HCT116 (cell line): Measurements from ENCODE around the gene SIGLEC11. TPM values are rescaled to one million over a fixed set of nuclear protein-coding genes. Genes with fewer than 3 reads are reported as not detected.

Experiments
- ATAC-seq: fragments of 200-7000 bp; cut with Tn5 transposase; 2 replicates; pipeline ENCODE4 v1.9.1; 2020; ENCODE audit warnings: mild to moderate bottlenecking, moderate library complexity
- BruUV-seq: library from RNA; stranded (reverse); fragments of 400-500 nt; replicated peaks from 2 replicates; lab custom pipeline; 2021; lab: Mats Ljungman, UMichigan
- CTCF ChIA-PET: fragments of 300-600 bp; sonication (Branson Sonifier 250); formaldehyde crosslinking; loops from one replicate; lab custom pipeline; 2021; ENCODE audit warnings: antibody characterized with exemption; lab: Charles Lee
- POLR2A ChIA-PET: fragments of 300-600, 350-600 bp; sonication (Branson Sonifier 250); formaldehyde crosslinking; loops from one replicate; lab custom pipeline; 2021; ENCODE audit warnings: antibody characterized with exemption; lab: Charles Lee
- RAD21 ChIA-PET, 2 experiments: fragments of 300-600 bp; sonication (Branson Sonifier 250); formaldehyde crosslinking; loops; one replicate each; lab custom pipeline; 2023; ENCODE audit warnings: low total read pairs in 2 of 2; ENCODE audit not compliant: uncharacterized antibody in 2 of 2, unreplicated experiment in 2 of 2, low non-redundant PET in 1 of 2; lab: Charles Lee
- DNase-seq: peaks from one replicate; pipeline ENCODE4 v3.0.0-alpha.2; 2010; ENCODE audit warnings: low read depth, low spot score
- H2AFZ ChIP-seq: fragments of 200-600 bp; shearing (Covaris generic), sonication (generic); 2 replicates; pipeline ENCODE4 v1.6.1; 2017; ENCODE audit warnings: low read depth, mixed run types, mixed read lengths, antibody characterized with exemption, low read length; ENCODE audit not compliant: poor library complexity, severe bottlenecking
- H3K27ac ChIP-seq: 2 replicates; pipeline ENCODE4 v1.5.1; 2012; ENCODE audit warnings: low read depth, low read length
- H3K27me3 ChIP-seq: fragments of 200-600 bp; sonication (generic); 2 replicates; pipeline ENCODE4 v1.6.1; 2016; ENCODE audit warnings: mixed run types, low read length, mixed read lengths; ENCODE audit not compliant: insufficient read depth
- H3K36me3 ChIP-seq, 2 experiments: fragments of 200-500 bp in 1 of 2; fragments of 200-600 bp in 1 of 2; sonication (Bioruptor generic) in 1 of 2; sonication (generic) in 1 of 2; 2 replicates each; pipeline versions ENCODE4 v1.5.1 to v1.6.1; 2014 to 2016; ENCODE audit warnings: low read length in 2 of 2, inconsistent platforms in 1 of 2, mixed read lengths in 1 of 2, mixed run types in 1 of 2; ENCODE audit not compliant: insufficient read depth in 2 of 2, control insufficient read depth in 1 of 2
- H3K4me1 ChIP-seq, 2 experiments: fragments of 200-600 bp in 1 of 2; sonication (generic) in 1 of 2; 2 replicates each; pipeline versions ENCODE4 v1.5.1 to v1.6.1; 2012 to 2017; ENCODE audit warnings: low read length in 2 of 2, inconsistent platforms in 1 of 2, mild to moderate bottlenecking in 1 of 2, mixed read lengths in 1 of 2, mixed run types in 1 of 2, moderate library complexity in 1 of 2; ENCODE audit not compliant: insufficient read depth in 2 of 2, control insufficient read depth in 1 of 2
- H3K4me2 ChIP-seq: fragments of 200-600 bp; sonication (generic); 2 replicates; pipeline ENCODE4 v1.6.1; 2017; ENCODE audit warnings: mixed run types, low read length, mixed read lengths
- H3K4me3 ChIP-seq, 2 experiments: fragments of 200-600 bp in 1 of 2; sonication (generic) in 1 of 2; replicated peaks in 1 of 2; 2 replicates each; pipeline ENCODE4 v1.5.1; 2011 to 2016; ENCODE audit warnings: low read length in 2 of 2, control low read depth in 1 of 2, low read depth in 1 of 2, mild to moderate bottlenecking in 1 of 2, mixed read lengths in 1 of 2, mixed run types in 1 of 2
- H3K79me2 ChIP-seq: fragments of 200-600 bp; sonication (generic); 2 replicates; pipeline ENCODE4 v1.6.1; 2017; ENCODE audit warnings: mild to moderate bottlenecking, mixed run types, low read length, moderate library complexity, mixed read lengths; ENCODE audit not compliant: insufficient read depth
- H3K9ac ChIP-seq: fragments of 200-600 bp; sonication (generic); 2 replicates; pipeline ENCODE4 v1.6.1; 2016; ENCODE audit warnings: low read length, mixed read lengths
- H3K9me2 ChIP-seq: fragments of 200-600 bp; sonication (generic), shearing (Covaris generic); 2 replicates; pipeline ENCODE4 v1.6.1; 2017; ENCODE audit warnings: mixed run types, mild to moderate bottlenecking, moderate library complexity; ENCODE audit not compliant: insufficient read depth
- H3K9me3 ChIP-seq, 2 experiments: fragments of 200-500 bp in 1 of 2; fragments of 200-600 bp in 1 of 2; sonication (Bioruptor generic) in 1 of 2; sonication (generic) in 1 of 2; 2 replicates each; pipeline ENCODE4 v1.6.1; 2014 to 2017; ENCODE audit warnings: low read length in 2 of 2, mixed read lengths in 2 of 2, inconsistent platforms in 1 of 2, low read depth in 1 of 2, mild to moderate bottlenecking in 1 of 2, mixed run types in 1 of 2, moderate library complexity in 1 of 2; ENCODE audit not compliant: control insufficient read depth in 1 of 2, insufficient read depth in 1 of 2
- H4K20me1 ChIP-seq: fragments of 200-600 bp; sonication (generic), shearing (Covaris generic); 2 replicates; pipeline ENCODE4 v1.6.1; 2017; ENCODE audit warnings: mixed run types, mild to moderate bottlenecking, moderate library complexity; ENCODE audit not compliant: insufficient read depth
- ATF3 ChIP-seq: IDR thresholded peaks from 2 replicates; pipeline ENCODE4 v1.6.1; 2012
- CBX3 ChIP-seq: IDR thresholded peaks from 2 replicates; pipeline ENCODE4 v1.6.1; 2012; ENCODE audit warnings: low read depth
- CEBPB ChIP-seq: IDR thresholded peaks from 2 replicates; pipeline ENCODE4 v1.6.1; 2012; ENCODE audit warnings: low read depth
- CTCF ChIP-seq, 3 experiments: fragments of 200-600 bp in 1 of 3; sonication (generic) in 1 of 3; IDR thresholded peaks in 2 of 3; conservative IDR thresholded peaks in 1 of 3; 2 replicates each; pipeline ENCODE4 v1.5.1; 2012 to 2017; ENCODE audit warnings: low read depth in 2 of 3, low read length in 2 of 3, antibody characterized with exemption in 1 of 3, borderline replicate concordance in 1 of 3, control low read depth in 1 of 3, mild to moderate bottlenecking in 1 of 3, mixed read lengths in 1 of 3, mixed run types in 1 of 3, moderate library complexity in 1 of 3; ENCODE audit not compliant: insufficient read depth in 1 of 3
- EGR1 ChIP-seq: IDR thresholded peaks from 2 replicates; pipeline ENCODE4 v1.6.1; 2012; ENCODE audit warnings: low read depth
- ELF1 ChIP-seq: IDR thresholded peaks from 2 replicates; pipeline ENCODE4 v1.6.1; 2012; ENCODE audit warnings: low read depth, borderline replicate concordance
- EZH2 ChIP-seq: fragments of 200-600 bp; sonication (generic); IDR thresholded peaks from 2 replicates; pipeline ENCODE4 v1.6.1; 2017; ENCODE audit warnings: antibody characterized with exemption, mixed run types
- EZH2phosphoT487 ChIP-seq: fragments of 200-600 bp; IDR thresholded peaks from 2 replicates; pipeline ENCODE4 v1.6.1; 2018; ENCODE audit warnings: antibody characterized with exemption, borderline replicate concordance
- FOSL1 ChIP-seq: IDR thresholded peaks from 2 replicates; pipeline ENCODE4 v1.6.1; 2012; ENCODE audit warnings: low read depth
- JUND ChIP-seq: IDR thresholded peaks from 2 replicates; pipeline ENCODE4 v1.6.1; 2012
- POLR2A ChIP-seq: IDR thresholded peaks from 2 replicates; pipeline ENCODE4 v1.7.0; 2011; ENCODE audit warnings: borderline replicate concordance; ENCODE audit not compliant: insufficient read depth, insufficient read length; ENCODE audit errors: extremely low read depth
- RAD21 ChIP-seq: IDR thresholded peaks from 2 replicates; pipeline ENCODE4 v1.6.1; 2012; ENCODE audit warnings: low read depth, mild to moderate bottlenecking
- SIN3A ChIP-seq: IDR thresholded peaks from 2 replicates; pipeline ENCODE4 v1.6.1; 2012; ENCODE audit warnings: low read depth
- SP1 ChIP-seq: IDR thresholded peaks from 2 replicates; pipeline ENCODE4 v1.6.1; 2012; ENCODE audit warnings: low read depth
- SRF ChIP-seq: IDR thresholded peaks from 2 replicates; pipeline ENCODE4 v1.6.1; 2012; ENCODE audit warnings: low read depth
- TCF7L2 ChIP-seq: IDR thresholded peaks from 2 replicates; pipeline ENCODE4 v1.7.0; 2011; ENCODE audit warnings: borderline replicate concordance, inconsistent platforms; ENCODE audit not compliant: insufficient read depth, insufficient read length; ENCODE audit errors: extremely low read depth
- YY1 ChIP-seq: IDR thresholded peaks from 2 replicates; pipeline ENCODE4 v1.6.1; 2011; ENCODE audit warnings: low read length, low read depth, moderate library complexity, mild to moderate bottlenecking; ENCODE audit not compliant: insufficient replicate concordance; ENCODE audit errors: extremely low read depth
- ZFX ChIP-seq: fragments of 450-650 bp; IDR thresholded peaks from 2 replicates; pipeline ENCODE4 v1.6.1; 2017
- intact Hi-C: fragments of 100-400 bp; cut with micrococcal nuclease; formaldehyde crosslinking; loops from 2 replicates; pipeline ENCODE4 v1.10.0; 2022
- total RNA-seq: library from RNA; stranded (reverse); gene quantifications from one replicate; pipeline ENCODE4 v1.2.1, GENCODE V29; 2021; ENCODE audit not compliant: unreplicated experiment
- TF ChIP-seq, protein P1 (sequence below): IDR thresholded peaks from 2 replicates; pipeline ENCODE4 v1.6.1; 2012

Gene SIGLEC11
- total RNA-seq, 1 experiment from 2014 or later: not detected

DNA sequence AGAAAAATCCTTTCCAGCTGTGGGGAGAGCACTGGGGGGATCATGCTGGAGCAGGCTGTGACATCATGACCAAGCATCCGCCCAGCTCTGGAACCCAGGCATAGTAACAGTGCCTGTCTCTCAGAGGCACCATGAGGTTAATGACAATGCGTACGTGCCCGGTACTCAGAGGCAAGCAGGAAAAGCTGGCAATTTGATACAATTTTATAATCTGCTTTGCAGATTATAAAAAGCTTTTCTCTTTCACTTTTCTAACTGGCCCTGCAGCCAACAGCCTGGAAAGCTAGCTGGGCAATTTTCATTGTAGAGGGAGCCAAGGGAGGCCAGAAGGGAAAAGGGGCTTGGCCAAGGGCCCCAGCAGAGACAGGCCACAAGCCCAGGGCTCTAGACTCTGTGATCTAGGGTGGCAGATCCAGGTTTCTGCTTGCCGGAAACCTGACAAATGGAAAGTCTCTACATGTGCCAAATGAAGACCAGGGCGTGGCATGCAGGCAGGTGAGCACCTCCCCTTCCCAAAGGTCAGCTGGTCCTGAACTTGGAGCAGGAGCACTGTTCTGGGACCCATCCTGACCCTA, 41.5 kb upstream of the SIGLEC11 start:
- intact Hi-C loops: no loop called here
- no TSS peak for BruUV-seq
- CTCF ChIA-PET: no interaction called here

More for the DNA sequence above, 41.5 kb upstream of the SIGLEC11 start:
- ATAC-seq: no peak
- H3K36me3 ChIP-seq: peaks cover 14 to 25% of the 10 kb centered on the region in 2 experiments
- H3K27me3 ChIP-seq: no peaks in the 10 kb centered on the region
- H3K4me1 ChIP-seq: peaks cover 26 to 37% of the 10 kb centered on the region in 2 experiments
- POLR2A ChIA-PET: no interaction called here
- RAD21 ChIA-PET: no interaction called here
- no peaks in the 10 kb centered on the region for H3K9me2 ChIP-seq
- no peak overlapping the region for H3K4me3 ChIP-seq
- peaks cover 6% of the 10 kb centered on the region; the same call in 1 of the 2 replicates for H3K79me2 ChIP-seq
- H3K27ac ChIP-seq: 0 out of 2 replicates have a peak overlapping the region, but pooled peaks have one; percentile 100
- TF ChIP-seq EZH2 (no peak), JUND (no peak), RAD21 (no peak), POLR2A (no peak), SP1 (no peak), ATF3 (no peak), CBX3 (no peak), ZFX (no peak), SRF (no peak), EGR1 (no peak), YY1 (no peak), ELF1 (no peak), CTCF (IDR thresholded peaks at IDR 0.05 in 2 of 3, conservative IDR thresholded peaks at IDR 0.05 in 1 of 3; ENCODE audit: borderline replicate concordance in 1 of 3, insufficient read depth in 1 of 3, low read depth in 2 of 3, low read length in 2 of 3) (no peak), SIN3A (no peak), TCF7L2 (no peak), FOSL1 (no peak), CEBPB (no peak), EZH2phosphoT487 (no peak)
- TF ChIP-seq, protein P1, sequence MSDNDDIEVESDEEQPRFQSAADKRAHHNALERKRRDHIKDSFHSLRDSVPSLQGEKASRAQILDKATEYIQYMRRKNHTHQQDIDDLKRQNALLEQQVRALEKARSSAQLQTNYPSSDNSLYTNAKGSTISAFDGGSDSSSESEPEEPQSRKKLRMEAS: no peak
- TF ChIP-seq, all 23 proteins: peak for 0
- H3K9me3 ChIP-seq: no peaks in the 10 kb centered on the region
- H3K9ac ChIP-seq: no peak overlapping the region
- H4K20me1 ChIP-seq: 0 out of 2 replicates have a peak, but pooled peaks cover 4% of the 10 kb centered on the region
- H2AFZ ChIP-seq: no peak overlapping the region
- no peak overlapping the region for H3K4me2 ChIP-seq
- DNase-seq: no peak
